Fibroblast of lung (primary cell): Measurements from ENCODE around the gene SLC34A1. TPM values are rescaled to one million over a fixed set of nuclear protein-coding genes. Genes with fewer than 3 reads are reported as not detected.

Experiments used
- DNase-seq, 2 donors: peaks; one replicate each; pipeline versions ENCODE4 v3.0.0 to v3.0.0-alpha.2; 2010; ENCODE audit warnings: low read depth in 2 of 2
- H2AFZ ChIP-seq: 2 replicates; pipeline ENCODE4 v1.5.1; 2012; ENCODE audit warnings: low read length, control low read depth, inconsistent platforms
- H3K27ac ChIP-seq: 2 replicates; pipeline ENCODE4 v1.5.1; 2011; ENCODE audit warnings: low read length, control low read depth; ENCODE audit not compliant: insufficient read depth
- H3K27me3 ChIP-seq: 2 replicates; pipeline ENCODE4 v1.5.1; 2011; ENCODE audit warnings: mild to moderate bottlenecking, low read length; ENCODE audit not compliant: control insufficient read depth, insufficient read depth
- H3K36me3 ChIP-seq: 2 replicates; pipeline ENCODE4 v1.5.1; 2011; ENCODE audit warnings: low read length; ENCODE audit not compliant: control insufficient read depth, insufficient read depth
- H3K4me1 ChIP-seq: 2 replicates; pipeline ENCODE4 v1.5.1; 2011; ENCODE audit warnings: low read length; ENCODE audit not compliant: control insufficient read depth, insufficient read depth; ENCODE audit errors: extremely low read depth
- H3K4me2 ChIP-seq: 2 replicates; pipeline ENCODE4 v1.5.1; 2011; ENCODE audit warnings: low read length, control low read depth; ENCODE audit not compliant: insufficient read depth; ENCODE audit errors: extremely low read depth
- H3K4me3 ChIP-seq, 4 experiments: fragments of 200-600 bp in 1 of 4; sonication (generic) in 1 of 4; replicated peaks in 1 of 4; 2 replicates each; pipeline ENCODE4 v1.5.1; 2011 to 2016; ENCODE audit warnings: low read length in 4 of 4, low read depth in 3 of 4, mild to moderate bottlenecking in 3 of 4, control low read depth in 2 of 4, inconsistent platforms in 1 of 4, mixed read lengths in 1 of 4; ENCODE audit not compliant: insufficient read depth in 1 of 4; ENCODE audit errors: control extremely low read depth in 1 of 4
- H3K79me2 ChIP-seq: 2 replicates; pipeline ENCODE4 v1.5.1; 2012; ENCODE audit warnings: mild to moderate bottlenecking, low read length, inconsistent platforms; ENCODE audit not compliant: control insufficient read depth, insufficient read depth
- H3K9ac ChIP-seq: 2 replicates; pipeline ENCODE4 v1.5.1; 2011; ENCODE audit warnings: mild to moderate bottlenecking, low read length, control low read depth; ENCODE audit not compliant: insufficient read depth
- H3K9me3 ChIP-seq: 2 replicates; pipeline ENCODE4 v1.5.1; 2012; ENCODE audit warnings: low read depth, low read length; ENCODE audit not compliant: control insufficient read depth, insufficient read depth
- H4K20me1 ChIP-seq: 2 replicates; pipeline ENCODE4 v1.5.1; 2011; ENCODE audit warnings: low read length; ENCODE audit not compliant: control insufficient read depth, insufficient read depth; ENCODE audit errors: extremely low read depth
- EZH2 ChIP-seq: IDR thresholded peaks from 2 replicates; pipeline ENCODE4 v1.5.1; 2012; ENCODE audit warnings: low read length, control low read depth, mild to moderate bottlenecking; ENCODE audit errors: missing control alignments
- polyA plus RNA-seq, 2 donors: library from polyadenylated mRNA; depleted of rRNA in 1 of 2; stranded (reverse) in 1 of 2; unstranded in 1 of 2; fragments of >200 nt; gene quantifications; 2 replicates each; pipeline ENCODE4 v1.2.1, GENCODE V29; 2011 to 2012; ENCODE audit warnings: missing spikeins in 1 of 2
- total RNA-seq: library from RNA; depleted of rRNA; stranded (reverse); fragments of >200 nt; gene quantifications from 2 replicates; pipeline ENCODE4 v1.2.1, GENCODE V29; 2014
- TF ChIP-seq, protein P1 (sequence below), 2 donors: IDR thresholded peaks in 1 of 2; conservative IDR thresholded peaks in 1 of 2; 1 replicate in 1 of 2; 2 replicates in 1 of 2; pipeline ENCODE4 v1.5.1; 2011 to 2012; ENCODE audit warnings: low read length in 2 of 2, control low read depth in 1 of 2, inconsistent platforms in 1 of 2, low read depth in 1 of 2, mild to moderate bottlenecking in 1 of 2

The SLC34A1 gene
- total and polyA plus RNA-seq, 2 donors (not counting 1 experiment from before 2014, with no cell fraction given) = not detected

- Histone ChIP-seq H3K27me3 (peaks cover 2% of the 10 kb centered on the region), H3K4me3 (no peak overlapping the region), H3K4me1 (peaks cover 17% of the 10 kb centered on the region), H3K27ac (peak overlapping the region; percentile 71), H3K79me2 (no peaks in the 10 kb centered on the region), H3K4me2 (peak overlapping the region; percentile 54), H4K20me1 (no peaks in the 10 kb centered on the region), H3K36me3 (no peaks in the 10 kb centered on the region), H2AFZ (no peak overlapping the region), H3K9ac (peak overlapping the region; percentile 40), H3K9me3 (no peaks in the 10 kb centered on the region)
- TF ChIP-seq, protein P1, sequence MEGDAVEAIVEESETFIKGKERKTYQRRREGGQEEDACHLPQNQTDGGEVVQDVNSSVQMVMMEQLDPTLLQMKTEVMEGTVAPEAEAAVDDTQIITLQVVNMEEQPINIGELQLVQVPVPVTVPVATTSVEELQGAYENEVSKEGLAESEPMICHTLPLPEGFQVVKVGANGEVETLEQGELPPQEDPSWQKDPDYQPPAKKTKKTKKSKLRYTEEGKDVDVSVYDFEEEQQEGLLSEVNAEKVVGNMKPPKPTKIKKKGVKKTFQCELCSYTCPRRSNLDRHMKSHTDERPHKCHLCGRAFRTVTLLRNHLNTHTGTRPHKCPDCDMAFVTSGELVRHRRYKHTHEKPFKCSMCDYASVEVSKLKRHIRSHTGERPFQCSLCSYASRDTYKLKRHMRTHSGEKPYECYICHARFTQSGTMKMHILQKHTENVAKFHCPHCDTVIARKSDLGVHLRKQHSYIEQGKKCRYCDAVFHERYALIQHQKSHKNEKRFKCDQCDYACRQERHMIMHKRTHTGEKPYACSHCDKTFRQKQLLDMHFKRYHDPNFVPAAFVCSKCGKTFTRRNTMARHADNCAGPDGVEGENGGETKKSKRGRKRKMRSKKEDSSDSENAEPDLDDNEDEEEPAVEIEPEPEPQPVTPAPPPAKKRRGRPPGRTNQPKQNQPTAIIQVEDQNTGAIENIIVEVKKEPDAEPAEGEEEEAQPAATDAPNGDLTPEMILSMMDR (conservative IDR thresholded peaks at IDR 0.05 in 1 of 2, IDR thresholded peaks at IDR 0.05 in 1 of 2; ENCODE audit: low read depth in 1 of 2, low read length in 2 of 2) = peak; percentile 87 to 94
- TF ChIP-seq EZH2 = no peak
- DNase-seq = peak; percentile 71 to 82
Observed at GRCh38 chr5:177390363-177391300, 6.4 kb downstream of the SLC34A1 start.

GRCh38 chr5:177392765-177393164 lies 8.5 kb downstream of the SLC34A1 start:
- Histone ChIP-seq H3K4me1 (peaks cover 17% of the 10 kb centered on the region), H4K20me1 (no peaks in the 10 kb centered on the region), H3K36me3 (no peaks in the 10 kb centered on the region), H3K9me3 (no peaks in the 10 kb centered on the region), H3K9ac (no peak overlapping the region), H3K27ac (no peak overlapping the region), H3K79me2 (no peaks in the 10 kb centered on the region), H3K4me2 (no peak overlapping the region), H3K4me3 (no peak overlapping the region), H2AFZ (no peak overlapping the region), H3K27me3 (peaks cover 9% of the 10 kb centered on the region)
- TF ChIP-seq EZH2 = no peak
- DNase-seq = no peak

DNA sequence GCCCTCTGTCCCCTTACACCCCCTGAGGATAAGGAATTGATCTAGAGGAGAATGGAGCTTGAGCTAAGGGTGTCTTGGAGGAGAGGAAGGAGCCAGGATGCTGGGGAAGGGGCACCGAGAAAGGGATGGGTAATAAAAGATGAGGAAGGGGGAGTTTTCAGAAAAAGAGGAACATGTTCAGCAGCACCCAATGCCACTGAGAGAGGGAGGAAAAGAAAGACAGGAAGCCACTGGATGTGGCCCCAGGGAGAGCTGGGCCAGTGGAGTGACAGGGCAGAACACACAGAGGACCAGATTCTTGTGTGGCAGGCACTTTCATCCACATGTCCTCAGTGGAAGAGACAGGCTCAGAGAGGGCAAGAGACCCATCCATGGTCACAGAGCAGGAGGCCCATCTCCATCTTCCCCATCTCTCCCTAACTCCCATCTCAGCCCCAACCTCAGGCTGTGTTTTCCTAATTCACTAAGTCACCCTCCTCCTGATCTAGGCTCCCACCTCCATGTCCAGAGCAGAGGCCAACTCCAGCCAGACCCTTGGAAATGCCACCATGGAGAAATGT lies 9.1 kb downstream of the SLC34A1 start:
- H3K27me3 ChIP-seq = peaks cover 10% of the 10 kb centered on the region
- no peaks in the 10 kb centered on the region for H3K36me3 ChIP-seq
- no peak for DNase-seq
- H4K20me1 ChIP-seq = no peaks in the 10 kb centered on the region
- no peak overlapping the region for H3K9ac ChIP-seq
- no peak overlapping the region for H3K4me2 ChIP-seq
- no peak for TF ChIP-seq EZH2
- TF ChIP-seq, protein P1 (conservative IDR thresholded peaks at IDR 0.05 in 1 of 2, IDR thresholded peaks at IDR 0.05 in 1 of 2; ENCODE audit: low read depth in 1 of 2, low read length in 2 of 2) = no peak
- no peak overlapping the region for H3K27ac ChIP-seq
- no peak overlapping the region for H3K4me3 ChIP-seq
- H3K79me2 ChIP-seq = no peaks in the 10 kb centered on the region
- H3K9me3 ChIP-seq = no peaks in the 10 kb centered on the region
- no peak overlapping the region for H2AFZ ChIP-seq
- peaks cover 17% of the 10 kb centered on the region for H3K4me1 ChIP-seq
